ENCODE measurements around the gene USPL1.

Gene USPL1

GRCh38 chr13:30697177-30697953 is 79.6 kb downstream of the USPL1 start:
- H3K4me3 ChIP-seq (ENCODE audit: low read depth, low read length): no peak overlapping the region
- no peak for DNase-seq (ENCODE audit: low read depth)
- TF ChIP-seq CTCF (IDR thresholded peaks at IDR 0.05; ENCODE audit: low read depth, low read length, missing control alignments): no peak
- in situ Hi-C loops (cut with HindIII; ENCODE audit: low sequenced_read_pairs): no loop called here

- no peak for TF ChIP-seq CTCF (IDR thresholded peaks at IDR 0.05; ENCODE audit: low read depth, low read length, missing control alignments)
- H3K4me3 ChIP-seq (ENCODE audit: low read depth, low read length): no peak overlapping the region
- peak; percentile 91 for DNase-seq (ENCODE audit: low read depth)
- in situ Hi-C loops (cut with HindIII; ENCODE audit: low sequenced_read_pairs): no loop called here
These were observed 80.3 kb downstream of the USPL1 start for GRCh38 chr13:30697996-30698401.

- in situ Hi-C loops (cut with HindIII; ENCODE audit: low sequenced_read_pairs): no loop called here
- H3K4me3 ChIP-seq (ENCODE audit: low read depth, low read length): no peak overlapping the region
- no peak for TF ChIP-seq CTCF (IDR thresholded peaks at IDR 0.05; ENCODE audit: low read depth, low read length, missing control alignments)
- no peak for DNase-seq (ENCODE audit: low read depth)
These were observed 80.8 kb downstream of the USPL1 start for GRCh38 chr13:30698488-30699005.

- H3K4me3 ChIP-seq (ENCODE audit: low read depth, low read length): no peak overlapping the region
- in situ Hi-C loops (cut with HindIII; ENCODE audit: low sequenced_read_pairs): no loop called here
- no peak for DNase-seq (ENCODE audit: low read depth)
- TF ChIP-seq CTCF (IDR thresholded peaks at IDR 0.05; ENCODE audit: low read depth, low read length, missing control alignments): no peak
These were observed 82.6 kb downstream of the USPL1 start for GRCh38 chr13:30700364-30700763.

GRCh38 chr13:30702006-30702405 is 84.3 kb downstream of the USPL1 start:
- DNase-seq (ENCODE audit: low read depth): no peak
- H3K4me3 ChIP-seq (ENCODE audit: low read depth, low read length): no peak overlapping the region
- in situ Hi-C loops (cut with HindIII; ENCODE audit: low sequenced_read_pairs): no loop called here
- no peak for TF ChIP-seq CTCF (IDR thresholded peaks at IDR 0.05; ENCODE audit: low read depth, low read length, missing control alignments)

GRCh38 chr13:30704596-30704995 is 86.9 kb downstream of the USPL1 start:
- DNase-seq (ENCODE audit: low read depth): no peak
- no peak for TF ChIP-seq CTCF (IDR thresholded peaks at IDR 0.05; ENCODE audit: low read depth, low read length, missing control alignments)
- in situ Hi-C loops (cut with HindIII; ENCODE audit: low sequenced_read_pairs): no loop called here
- H3K4me3 ChIP-seq (ENCODE audit: low read depth, low read length): no peak overlapping the region
